Ishikawa (cell line): ENCODE data around the gene CACNA1H.

ENCODE experiments used
- CEBPB ChIP-seq: IDR thresholded peaks from 2 replicates; pipeline ENCODE4 v1.6.1; 2012
- CREB1 ChIP-seq: IDR thresholded peaks from 2 replicates; pipeline ENCODE4 v1.6.1; 2012; ENCODE audit warnings: low read depth
- EGR1 ChIP-seq: IDR thresholded peaks from 2 replicates; pipeline ENCODE4 v1.6.1; 2012
- EP300 ChIP-seq: IDR thresholded peaks from 2 replicates; pipeline ENCODE4 v1.6.1; 2012; ENCODE audit warnings: borderline replicate concordance
- FOXM1 ChIP-seq: IDR thresholded peaks from 2 replicates; pipeline ENCODE4 v1.6.1; 2012; ENCODE audit warnings: low read depth, borderline replicate concordance
- NFIC ChIP-seq: IDR thresholded peaks from 2 replicates; pipeline ENCODE4 v1.6.1; 2012
- RAD21 ChIP-seq: IDR thresholded peaks from 2 replicates; pipeline ENCODE4 v1.6.1; 2012; ENCODE audit warnings: low read depth
- TAF1 ChIP-seq: IDR thresholded peaks from 2 replicates; pipeline ENCODE4 v1.6.1; 2012; ENCODE audit warnings: low read depth, mild to moderate bottlenecking
- TCF12 ChIP-seq: IDR thresholded peaks from 2 replicates; pipeline ENCODE4 v1.6.1; 2012; ENCODE audit warnings: low read depth
- TEAD4 ChIP-seq: IDR thresholded peaks from 2 replicates; pipeline ENCODE4 v1.6.1; 2012
- YY1 ChIP-seq: IDR thresholded peaks from 2 replicates; pipeline ENCODE4 v1.6.1; 2012; ENCODE audit warnings: low read depth
- ZBTB7A ChIP-seq: IDR thresholded peaks from 2 replicates; pipeline ENCODE4 v1.6.1; 2012; ENCODE audit warnings: low read depth
- TF ChIP-seq, protein P1 (sequence below): IDR thresholded peaks from 2 replicates; pipeline ENCODE4 v1.6.1; 2012
- TF ChIP-seq, protein P2 (sequence below): IDR thresholded peaks from 2 replicates; pipeline ENCODE4 v1.6.1; 2012; ENCODE audit warnings: low read depth, mild to moderate bottlenecking
- TF ChIP-seq, protein P3 (sequence below): IDR thresholded peaks from 2 replicates; pipeline ENCODE4 v1.6.1; 2012

CACNA1H gene

GRCh38 chr16:1204933-1205332 lies 52.0 kb downstream of the CACNA1H start:
- TF ChIP-seq FOXM1 (no peak), YY1 (no peak), CREB1 (no peak), ZBTB7A (no peak), RAD21 (no peak), NFIC (no peak), CEBPB (no peak), TAF1 (no peak), EGR1 (no peak), EP300 (no peak)
- TF ChIP-seq, protein P1, sequence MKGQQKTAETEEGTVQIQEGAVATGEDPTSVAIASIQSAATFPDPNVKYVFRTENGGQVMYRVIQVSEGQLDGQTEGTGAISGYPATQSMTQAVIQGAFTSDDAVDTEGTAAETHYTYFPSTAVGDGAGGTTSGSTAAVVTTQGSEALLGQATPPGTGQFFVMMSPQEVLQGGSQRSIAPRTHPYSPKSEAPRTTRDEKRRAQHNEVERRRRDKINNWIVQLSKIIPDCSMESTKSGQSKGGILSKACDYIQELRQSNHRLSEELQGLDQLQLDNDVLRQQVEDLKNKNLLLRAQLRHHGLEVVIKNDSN: no peak
- TF ChIP-seq, protein P2, sequence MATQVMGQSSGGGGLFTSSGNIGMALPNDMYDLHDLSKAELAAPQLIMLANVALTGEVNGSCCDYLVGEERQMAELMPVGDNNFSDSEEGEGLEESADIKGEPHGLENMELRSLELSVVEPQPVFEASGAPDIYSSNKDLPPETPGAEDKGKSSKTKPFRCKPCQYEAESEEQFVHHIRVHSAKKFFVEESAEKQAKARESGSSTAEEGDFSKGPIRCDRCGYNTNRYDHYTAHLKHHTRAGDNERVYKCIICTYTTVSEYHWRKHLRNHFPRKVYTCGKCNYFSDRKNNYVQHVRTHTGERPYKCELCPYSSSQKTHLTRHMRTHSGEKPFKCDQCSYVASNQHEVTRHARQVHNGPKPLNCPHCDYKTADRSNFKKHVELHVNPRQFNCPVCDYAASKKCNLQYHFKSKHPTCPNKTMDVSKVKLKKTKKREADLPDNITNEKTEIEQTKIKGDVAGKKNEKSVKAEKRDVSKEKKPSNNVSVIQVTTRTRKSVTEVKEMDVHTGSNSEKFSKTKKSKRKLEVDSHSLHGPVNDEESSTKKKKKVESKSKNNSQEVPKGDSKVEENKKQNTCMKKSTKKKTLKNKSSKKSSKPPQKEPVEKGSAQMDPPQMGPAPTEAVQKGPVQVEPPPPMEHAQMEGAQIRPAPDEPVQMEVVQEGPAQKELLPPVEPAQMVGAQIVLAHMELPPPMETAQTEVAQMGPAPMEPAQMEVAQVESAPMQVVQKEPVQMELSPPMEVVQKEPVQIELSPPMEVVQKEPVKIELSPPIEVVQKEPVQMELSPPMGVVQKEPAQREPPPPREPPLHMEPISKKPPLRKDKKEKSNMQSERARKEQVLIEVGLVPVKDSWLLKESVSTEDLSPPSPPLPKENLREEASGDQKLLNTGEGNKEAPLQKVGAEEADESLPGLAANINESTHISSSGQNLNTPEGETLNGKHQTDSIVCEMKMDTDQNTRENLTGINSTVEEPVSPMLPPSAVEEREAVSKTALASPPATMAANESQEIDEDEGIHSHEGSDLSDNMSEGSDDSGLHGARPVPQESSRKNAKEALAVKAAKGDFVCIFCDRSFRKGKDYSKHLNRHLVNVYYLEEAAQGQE: no peak

DNA sequence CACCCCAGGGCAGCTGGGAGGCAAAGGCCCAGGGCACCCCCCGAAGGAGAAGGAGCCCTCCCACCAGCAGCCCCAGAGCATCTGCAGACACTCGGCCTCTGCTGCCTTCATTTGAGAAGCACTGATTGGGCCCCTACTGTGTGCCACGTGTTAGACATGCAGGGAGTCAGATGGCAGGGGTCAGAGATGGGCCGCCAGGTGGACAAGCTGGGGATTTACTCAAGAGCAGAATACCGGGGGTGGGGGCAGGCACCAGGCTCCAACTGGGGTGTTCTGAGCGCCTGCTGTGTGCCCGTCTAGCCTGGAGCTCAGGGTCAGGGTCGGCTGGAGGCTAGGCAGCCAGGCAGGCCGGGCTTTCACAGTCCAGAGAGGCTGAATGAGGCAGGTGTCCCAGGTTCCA lies 53.4 kb downstream of the CACNA1H start:
- TF ChIP-seq CEBPB: no peak
- no peak for TF ChIP-seq FOXM1
- TF ChIP-seq TCF12: no peak
- no peak for TF ChIP-seq EGR1
- TF ChIP-seq, protein P3, sequence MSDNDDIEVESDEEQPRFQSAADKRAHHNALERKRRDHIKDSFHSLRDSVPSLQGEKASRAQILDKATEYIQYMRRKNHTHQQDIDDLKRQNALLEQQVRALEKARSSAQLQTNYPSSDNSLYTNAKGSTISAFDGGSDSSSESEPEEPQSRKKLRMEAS: peak; percentile 54; the same call in 1 of the 2 replicates
- no peak for TF ChIP-seq TEAD4

DNA sequence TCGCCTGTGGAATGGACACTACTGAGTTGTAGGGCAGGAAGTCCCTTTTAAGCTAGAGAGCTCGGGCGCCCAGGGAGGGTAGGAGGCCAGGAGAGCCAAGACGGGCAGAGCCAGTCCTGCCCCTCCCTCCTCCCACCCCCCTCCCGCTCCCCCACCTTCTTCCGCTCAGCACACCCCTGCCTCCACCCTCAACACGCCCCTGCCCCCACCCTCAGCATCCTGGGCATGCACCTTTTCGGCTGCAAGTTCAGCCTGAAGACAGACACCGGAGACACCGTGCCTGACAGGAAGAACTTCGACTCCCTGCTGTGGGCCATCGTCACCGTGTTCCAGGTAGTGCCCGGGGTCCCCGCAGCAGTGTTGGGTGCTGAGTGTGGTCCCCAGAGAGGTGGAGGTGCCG lies 53.9 kb downstream of the CACNA1H start:
- no peak for TF ChIP-seq CEBPB
- TF ChIP-seq TAF1: no peak
- TF ChIP-seq, protein P2: no peak
- TF ChIP-seq TEAD4: no peak
- TF ChIP-seq EP300: no peak
- TF ChIP-seq YY1: no peak
- TF ChIP-seq EGR1: no peak
- TF ChIP-seq, protein P3: no peak
- TF ChIP-seq, protein P1: no peak
- TF ChIP-seq RAD21: no peak
- no peak for TF ChIP-seq TCF12
- no peak for TF ChIP-seq NFIC
- no peak for TF ChIP-seq CREB1

DNA sequence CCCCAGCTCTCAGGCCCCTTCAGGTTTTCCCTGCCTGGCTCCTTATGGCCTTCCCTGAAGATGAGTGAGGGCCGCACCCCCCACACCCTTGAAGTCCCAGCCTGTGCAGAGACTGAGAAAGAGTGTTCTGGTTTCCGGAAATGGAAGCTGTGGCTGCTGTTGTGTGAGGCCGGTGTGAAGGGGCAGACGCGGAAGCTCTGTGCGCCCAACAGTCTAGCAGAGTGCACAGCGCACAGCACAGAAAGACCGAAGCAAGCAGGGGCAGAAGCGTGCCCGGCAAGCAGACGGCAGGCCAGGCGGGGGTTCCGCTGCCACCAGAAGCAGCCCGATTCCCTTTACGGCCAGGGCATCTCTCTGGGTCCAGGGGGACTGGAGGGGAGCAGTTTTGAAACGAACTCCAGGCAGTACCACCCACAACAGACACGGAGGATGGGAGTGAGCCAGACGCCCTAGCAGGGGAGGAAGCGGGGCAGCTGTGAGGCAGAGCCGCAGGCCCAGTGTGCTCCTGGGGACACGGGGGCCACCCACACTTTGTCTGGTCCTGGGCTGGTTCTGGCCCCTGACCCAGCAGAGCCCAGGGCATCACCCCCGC lies 55.4 kb downstream of the CACNA1H start:
- no peak for TF ChIP-seq EP300
- TF ChIP-seq, protein P3: no peak
- no peak for TF ChIP-seq NFIC
- no peak for TF ChIP-seq TEAD4
- TF ChIP-seq, protein P1: no peak
- TF ChIP-seq YY1: no peak
- no peak for TF ChIP-seq CREB1
- TF ChIP-seq RAD21: no peak
- TF ChIP-seq ZBTB7A: no peak
- TF ChIP-seq CEBPB: no peak
- no peak for TF ChIP-seq FOXM1
- no peak for TF ChIP-seq TCF12
- no peak for TF ChIP-seq EGR1
- TF ChIP-seq, protein P2: no peak
